Uterus (tissue), 4 donors: ENCODE results near the gene TYW1. TPM values are rescaled to one million over a fixed set of nuclear protein-coding genes. Genes with fewer than 3 reads are reported as not detected.
"Not testable (repeated sequence)": the region's sequence is repeated elsewhere in the genome, so short reads cannot be mapped to it uniquely, and the experiment has no call there.

Experiments used
- DNase-seq, 2 donors: peaks; one replicate each; pipeline ENCODE4 v3.0.0-alpha.2; 2019 to 2020
- H3K27ac ChIP-seq, 2 donors: fragments of 200-600 bp; sonication (generic); 1 replicate in 1 of 2; 2 replicates in 1 of 2; pipeline ENCODE4 v1.5.1; 2016 to 2018
- H3K27me3 ChIP-seq, 2 donors: fragments of 200-600 bp; sonication (generic); one replicate each; pipeline ENCODE4 v1.5.1; 2018 to 2019; ENCODE audit warnings: control low read depth in 1 of 2
- H3K36me3 ChIP-seq, 2 donors: fragments of 200-600 bp; sonication (generic); one replicate each; pipeline ENCODE4 v1.5.1; 2019; ENCODE audit warnings: control low read depth in 1 of 2
- H3K4me1 ChIP-seq, 2 donors: fragments of 200-600 bp; sonication (generic); one replicate each; pipeline ENCODE4 v1.5.1; 2018 to 2019; ENCODE audit warnings: control low read depth in 1 of 2
- H3K4me3 ChIP-seq, 2 donors: fragments of 200-600 bp; sonication (generic); 1 replicate in 1 of 2; 2 replicates in 1 of 2; pipeline ENCODE4 v1.5.1; 2018 to 2019; ENCODE audit warnings: mild to moderate bottlenecking in 1 of 2
- H3K9me3 ChIP-seq, 2 donors: fragments of 200-600 bp; sonication (generic); one replicate each; pipeline ENCODE4 v1.5.1; 2019; ENCODE audit warnings: control low read depth in 1 of 2
- intact Hi-C: fragments of 100-400 bp; cut with DNase I; formaldehyde crosslinking; loops from one replicate; pipeline ENCODE4 v1.15.1; 2023; ENCODE audit warnings: low total_unique reads
- total RNA-seq, 4 donors: library from RNA; depleted of rRNA in 3 of 4; stranded (reverse); fragments of >200 nt in 3 of 4; gene quantifications; one replicate each; pipeline versions ENCODE4 v1.1.0 to v1.2.4, GENCODE V29; 2014 to 2023
- donor health status: DM: yes; HTN: yes; CAD: no.

Gene TYW1
- total RNA-seq, 4 donors from 2014 or later = 28.1 to 57.9 (median 36.4) TPM

- H3K27me3 ChIP-seq, intact Hi-C loops: not testable (repeated sequence)
These were observed 140.9 kb downstream of the TYW1 start for GRCh38 chr7:67137489-67137888.

GRCh38 chr7:67139876-67140275, 143.2 kb downstream of the TYW1 start:
- intact Hi-C loops = not testable (repeated sequence)

More at GRCh38 chr7:67137489-67137888, 140.9 kb downstream of the TYW1 start:
- H3K27ac ChIP-seq, DNase-seq, H3K9me3 ChIP-seq, H3K4me1 ChIP-seq, H3K4me3 ChIP-seq, H3K36me3 ChIP-seq: not testable (repeated sequence)

GRCh38 chr7:67141001-67141400, 144.4 kb downstream of the TYW1 start:
- intact Hi-C loops, H3K9me3 ChIP-seq, H3K27ac ChIP-seq, H3K4me3 ChIP-seq, H3K27me3 ChIP-seq, H3K36me3 ChIP-seq, H3K4me1 ChIP-seq, DNase-seq: not testable (repeated sequence)

More at GRCh38 chr7:67139876-67140275, 143.2 kb downstream of the TYW1 start:
- H3K27me3 ChIP-seq, H3K4me3 ChIP-seq, H3K36me3 ChIP-seq, H3K9me3 ChIP-seq, H3K4me1 ChIP-seq, H3K27ac ChIP-seq, DNase-seq: not testable (repeated sequence)

GRCh38 chr7:67143091-67143786, 146.6 kb downstream of the TYW1 start:
- H3K9me3 ChIP-seq, H3K4me3 ChIP-seq, intact Hi-C loops, H3K4me1 ChIP-seq, H3K36me3 ChIP-seq, H3K27me3 ChIP-seq, DNase-seq, H3K27ac ChIP-seq: not testable (repeated sequence)

- H3K27ac ChIP-seq, intact Hi-C loops, H3K9me3 ChIP-seq, H3K36me3 ChIP-seq, DNase-seq, H3K27me3 ChIP-seq, H3K4me3 ChIP-seq, H3K4me1 ChIP-seq: not testable (repeated sequence)
These were observed 149.1 kb downstream of the TYW1 start for GRCh38 chr7:67145581-67146193.

GRCh38 chr7:67149131-67149530, 152.5 kb downstream of the TYW1 start:
- H3K36me3 ChIP-seq, H3K4me1 ChIP-seq, H3K27ac ChIP-seq, H3K9me3 ChIP-seq, H3K4me3 ChIP-seq, intact Hi-C loops, DNase-seq, H3K27me3 ChIP-seq: not testable (repeated sequence)

GRCh38 chr7:67154374-67154773, 157.7 kb downstream of the TYW1 start:
- H3K27ac ChIP-seq, H3K27me3 ChIP-seq, intact Hi-C loops, H3K9me3 ChIP-seq, H3K36me3 ChIP-seq, DNase-seq, H3K4me1 ChIP-seq, H3K4me3 ChIP-seq: not testable (repeated sequence)

- H3K27ac ChIP-seq, H3K9me3 ChIP-seq, H3K36me3 ChIP-seq, DNase-seq, H3K27me3 ChIP-seq, intact Hi-C loops, H3K4me1 ChIP-seq, H3K4me3 ChIP-seq: not testable (repeated sequence)
These were observed 159.4 kb downstream of the TYW1 start for GRCh38 chr7:67156064-67156463.

GRCh38 chr7:67163285-67163684, 166.7 kb downstream of the TYW1 start:
- H3K9me3 ChIP-seq, H3K4me3 ChIP-seq, H3K36me3 ChIP-seq, H3K27me3 ChIP-seq, H3K4me1 ChIP-seq, DNase-seq, intact Hi-C loops, H3K27ac ChIP-seq: not testable (repeated sequence)

GRCh38 chr7:67171151-67171550, 174.5 kb downstream of the TYW1 start:
- H3K9me3 ChIP-seq, H3K4me1 ChIP-seq, H3K27me3 ChIP-seq, DNase-seq, H3K27ac ChIP-seq, intact Hi-C loops, H3K36me3 ChIP-seq, H3K4me3 ChIP-seq: not testable (repeated sequence)
